HG03521 (cell line): ENCODE data around the gene CENPP.

Source experiments
- ATAC-seq: cut with Tn5 transposase; IDR thresholded peaks from one replicate; pipeline ENCODE4 v1.9.1; 2021; ENCODE audit warnings: mild to moderate bottlenecking, moderate library complexity; ENCODE audit not compliant: unreplicated experiment

CENPP gene

DNA sequence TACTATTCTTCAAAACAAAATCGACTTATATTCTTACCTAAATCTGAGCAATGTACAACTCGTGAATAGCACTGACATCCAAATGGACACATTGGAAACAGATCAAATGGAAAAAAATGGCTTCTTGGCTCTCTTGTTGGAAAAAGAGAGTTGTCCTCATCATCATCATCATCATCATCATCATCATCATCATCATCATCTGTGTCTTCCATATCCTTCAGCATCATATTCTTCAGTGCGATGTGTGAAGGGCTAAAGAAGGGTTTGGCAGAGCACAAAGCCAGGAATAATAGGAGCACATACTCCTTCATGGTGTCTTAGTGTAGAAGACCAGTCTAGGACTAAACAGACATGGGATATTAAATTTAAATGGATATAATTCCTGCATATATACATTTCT lies 148.8 kb downstream of the CENPP start:
- no peak for ATAC-seq

DNA sequence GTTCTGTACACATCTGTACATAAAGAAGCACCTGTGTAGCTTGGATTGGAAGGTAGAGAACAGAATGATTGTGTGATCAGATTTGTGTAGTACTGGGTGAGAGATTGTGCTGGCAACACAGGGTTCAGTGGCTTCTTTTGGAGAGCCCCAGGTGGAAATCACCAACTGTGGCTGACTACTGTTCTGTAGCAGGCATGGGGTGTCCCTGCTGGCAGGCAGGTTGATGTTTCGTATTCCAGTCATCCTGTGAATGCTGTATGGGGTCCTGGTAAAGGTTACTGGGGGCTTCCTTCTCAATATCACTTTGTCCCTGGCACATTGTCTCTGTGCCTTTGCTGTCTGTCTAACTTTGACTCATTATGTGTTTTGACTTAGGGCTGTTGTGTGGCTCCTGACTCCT lies 151.2 kb downstream of the CENPP start:
- no peak for ATAC-seq

DNA sequence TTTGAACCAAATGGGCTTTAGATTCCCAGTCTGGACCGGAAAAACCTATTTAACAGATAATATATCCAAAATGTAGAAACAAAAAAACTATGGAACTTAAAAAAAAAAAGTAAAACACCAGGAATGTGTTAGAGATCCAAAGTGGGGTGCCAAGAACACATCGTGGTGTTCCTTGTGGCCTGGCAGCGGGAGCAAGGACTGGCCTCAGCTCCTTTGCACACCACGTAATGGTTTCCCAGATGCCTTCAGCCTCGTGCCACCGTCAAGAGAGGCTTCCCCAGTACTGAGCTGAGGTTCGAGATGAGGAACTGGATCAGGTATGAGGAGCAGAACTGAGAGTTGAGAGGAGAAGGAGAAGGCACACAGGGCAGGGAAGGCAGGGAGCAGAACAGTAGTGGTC lies 153.0 kb downstream of the CENPP start:
- no peak for ATAC-seq

DNA sequence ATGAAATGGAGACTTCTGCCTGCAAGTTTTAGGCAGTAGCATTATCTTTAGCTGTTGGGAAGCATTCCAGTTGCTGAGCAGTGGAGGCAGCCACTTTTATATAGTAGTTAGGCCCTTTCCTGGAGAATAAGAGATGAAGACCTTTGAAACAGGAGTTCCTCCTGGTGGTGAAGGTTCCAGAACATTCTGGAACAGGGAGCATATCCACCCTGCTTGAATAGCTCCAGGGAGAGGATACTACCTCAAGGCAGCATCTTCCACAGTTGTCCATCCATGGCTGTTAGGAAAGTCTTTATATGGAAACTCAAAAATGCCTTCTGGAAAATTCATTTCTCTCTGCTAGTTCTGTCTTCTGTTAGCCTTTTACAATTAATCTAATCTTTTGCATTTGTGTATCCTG lies 153.6 kb downstream of the CENPP start:
- ATAC-seq, result no peak

DNA sequence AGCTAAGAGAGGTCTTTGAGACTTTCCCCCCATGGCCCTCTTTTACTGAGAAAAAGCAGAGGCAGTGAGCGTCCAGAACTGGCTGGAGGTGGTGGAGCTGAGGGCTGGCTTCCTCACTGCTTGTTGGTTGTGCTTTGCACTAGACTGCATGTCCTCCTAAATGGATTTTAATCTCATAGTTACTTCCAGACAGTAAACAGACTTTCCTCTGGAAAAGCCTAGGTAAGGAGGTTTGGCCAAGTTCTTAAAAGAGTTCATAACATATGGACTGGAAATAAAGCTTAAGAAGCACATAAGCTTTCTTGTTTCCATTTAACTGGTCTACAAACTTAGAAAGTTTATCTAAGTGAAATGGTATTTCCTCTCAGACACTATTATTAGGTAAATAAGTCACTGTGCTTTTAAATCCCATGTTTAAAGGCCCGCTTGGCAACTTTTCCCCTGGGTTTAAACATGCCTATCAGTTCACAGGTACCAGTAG lies 154.6 kb downstream of the CENPP start:
- ATAC-seq, result no peak

- ATAC-seq, result no peak
These were observed 155.4 kb downstream of the CENPP start for GRCh38 chr9:92480986-92481633.

- ATAC-seq, result no peak
These were observed 156.6 kb downstream of the CENPP start, which contains the start of gene ASPN for GRCh38 chr9:92482329-92482728. ASPN (minus strand) TSS chr9:92482506.

GRCh38 chr9:92482805-92483204 lies 157.1 kb downstream of the CENPP start:
- ATAC-seq, result no peak

DNA sequence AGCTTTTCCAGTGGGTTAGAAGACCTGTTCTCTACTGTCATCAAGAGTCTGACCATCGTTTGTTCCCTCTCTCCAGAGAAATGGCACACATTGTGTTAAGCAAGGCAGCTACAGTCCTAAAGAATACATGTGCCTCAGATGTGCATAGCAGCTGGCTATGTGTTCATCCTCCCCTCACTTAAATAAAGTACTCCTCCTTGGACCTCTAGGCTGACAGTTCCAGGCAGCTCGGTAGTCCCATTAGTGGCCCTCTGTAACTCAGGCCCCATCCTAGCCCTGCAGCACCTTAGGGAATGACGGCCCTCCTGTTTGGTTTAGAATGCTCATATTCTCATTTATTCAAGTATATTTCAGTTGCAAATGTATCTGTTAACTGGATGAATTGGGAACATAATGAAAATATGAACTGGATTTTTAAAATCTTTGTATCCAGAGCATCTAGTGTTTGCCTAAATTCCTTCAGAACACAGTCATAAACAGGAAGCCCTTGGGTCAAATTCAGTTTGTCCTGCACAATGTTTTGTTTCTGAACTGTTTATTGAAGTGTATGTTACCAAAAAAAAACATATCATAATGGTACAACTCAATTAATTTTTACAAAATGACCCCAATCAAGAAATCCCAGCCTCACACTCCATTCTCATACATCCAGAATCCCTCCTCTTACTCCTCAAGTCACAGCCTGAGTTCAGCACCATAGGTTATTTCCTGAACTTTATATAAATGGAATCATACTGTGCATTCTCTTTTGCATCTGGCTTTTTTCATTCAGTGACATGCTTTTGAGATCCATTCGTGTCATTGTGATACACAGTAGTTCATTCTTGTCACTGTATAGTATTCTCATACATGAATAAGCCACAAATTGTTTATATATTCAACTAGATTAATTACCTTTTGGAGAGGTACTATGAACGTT lies 158.1 kb downstream of the CENPP start:
- ATAC-seq, result no peak

GRCh38 chr9:92484563-92484962 lies 158.8 kb downstream of the CENPP start:
- no peak for ATAC-seq

GRCh38 chr9:92486371-92486770 lies 160.6 kb downstream of the CENPP start:
- no peak for ATAC-seq

- no peak for ATAC-seq
These were observed 163.2 kb downstream of the CENPP start for GRCh38 chr9:92488681-92489550.

DNA sequence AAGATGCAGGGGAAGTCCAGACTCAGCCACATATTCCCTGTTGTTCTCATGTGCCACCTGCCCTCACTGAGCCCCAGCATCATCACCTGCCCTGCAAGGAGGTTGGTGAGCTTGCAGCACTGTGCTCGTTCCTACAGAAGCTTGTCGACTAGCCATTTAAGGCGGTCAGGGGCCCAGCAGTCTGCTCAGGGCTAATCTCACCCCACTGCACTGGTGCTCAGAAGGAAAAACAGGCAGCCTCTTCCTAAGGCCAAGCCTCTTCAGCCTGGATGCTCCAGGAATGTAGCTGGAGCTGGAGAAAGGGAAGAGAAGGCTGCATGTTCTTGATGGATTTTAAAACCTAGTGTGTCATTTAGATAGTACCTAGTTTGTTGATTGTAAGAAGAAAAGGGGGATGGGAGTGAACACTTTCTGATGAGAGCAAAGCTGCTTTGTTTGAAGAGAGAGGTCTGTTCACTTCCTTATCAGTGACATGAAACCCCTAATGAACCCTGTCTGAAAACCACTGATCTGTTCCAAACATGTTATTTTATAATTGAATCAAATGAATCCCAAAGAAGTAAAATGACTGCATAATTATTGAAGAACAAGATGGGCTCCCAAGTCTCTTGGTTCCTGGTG lies 167.1 kb downstream of the CENPP start:
- ATAC-seq, result no peak

DNA sequence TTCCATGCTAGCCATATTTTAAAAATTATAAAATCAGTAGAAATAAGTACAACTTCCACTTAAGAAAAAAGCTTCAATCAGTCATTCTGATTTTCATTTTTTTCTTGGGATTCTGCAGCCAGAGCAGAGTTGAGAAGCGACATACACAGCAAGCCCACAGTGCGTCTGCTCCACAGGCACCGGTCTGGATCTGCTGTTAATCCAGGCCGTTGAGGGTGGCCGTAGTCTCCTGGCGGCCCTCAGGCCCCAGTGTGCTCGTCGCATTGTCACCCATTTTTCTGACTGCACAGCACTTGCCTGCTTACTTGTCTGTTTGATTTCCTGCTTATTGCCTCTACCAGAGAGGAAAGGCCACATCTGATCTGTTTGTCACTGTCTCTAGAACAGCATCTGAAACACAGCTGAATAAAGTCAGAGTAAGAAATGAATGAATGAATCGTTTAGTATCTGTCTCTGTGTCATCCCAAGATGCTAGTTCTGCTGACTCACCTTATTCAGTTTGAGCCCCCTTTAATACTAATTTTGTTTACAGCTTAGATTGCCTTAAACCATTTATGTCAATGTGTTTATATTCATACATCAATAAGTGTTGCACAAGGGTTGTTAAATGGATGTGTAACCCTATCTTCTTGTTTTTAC lies 168.1 kb downstream of the CENPP start:
- ATAC-seq, result no peak

- no peak for ATAC-seq
These were observed 169.1 kb downstream of the CENPP start for GRCh38 chr9:92494856-92495255.

DNA sequence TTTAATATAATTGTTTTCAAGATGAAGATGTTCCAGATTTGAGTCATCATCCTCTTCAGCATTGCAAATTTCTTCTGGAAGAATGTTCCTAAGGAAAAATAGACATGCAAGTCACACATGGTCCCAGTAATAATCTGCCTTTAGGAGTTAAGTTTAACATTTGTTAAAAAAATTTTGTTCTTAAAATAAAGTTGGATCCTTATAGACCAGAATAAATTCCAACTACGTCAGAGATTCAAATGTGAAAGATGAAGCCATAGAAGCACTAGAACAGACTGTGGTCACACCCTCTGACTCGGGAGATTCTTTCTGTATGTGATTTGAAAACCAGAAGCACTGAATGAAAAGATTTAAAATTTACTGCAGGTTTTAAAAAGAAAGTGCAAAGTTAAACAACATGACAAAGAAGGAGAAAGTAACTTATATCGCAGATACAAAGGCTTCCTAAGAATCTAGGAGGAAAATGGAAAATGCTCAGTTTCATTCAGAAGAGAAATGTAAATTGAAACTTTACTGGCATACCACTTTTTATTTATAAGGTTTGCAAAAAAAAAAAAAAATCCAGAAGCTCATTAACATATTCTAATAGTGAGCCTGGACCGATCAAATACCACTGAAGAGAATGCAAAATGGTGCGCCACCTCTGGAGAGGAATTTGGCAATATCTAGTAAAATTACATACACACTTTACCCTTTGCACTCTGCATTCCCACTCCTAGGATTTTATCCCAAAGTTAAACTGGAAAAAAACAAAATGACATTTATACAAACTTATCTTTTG lies 170.8 kb downstream of the CENPP start:
- ATAC-seq, result no peak

- ATAC-seq, result no peak
These were observed 173.9 kb downstream of the CENPP start for GRCh38 chr9:92499701-92500100.

- ATAC-seq, result no peak
These were observed 175.0 kb downstream of the CENPP start for GRCh38 chr9:92500725-92501124.

DNA sequence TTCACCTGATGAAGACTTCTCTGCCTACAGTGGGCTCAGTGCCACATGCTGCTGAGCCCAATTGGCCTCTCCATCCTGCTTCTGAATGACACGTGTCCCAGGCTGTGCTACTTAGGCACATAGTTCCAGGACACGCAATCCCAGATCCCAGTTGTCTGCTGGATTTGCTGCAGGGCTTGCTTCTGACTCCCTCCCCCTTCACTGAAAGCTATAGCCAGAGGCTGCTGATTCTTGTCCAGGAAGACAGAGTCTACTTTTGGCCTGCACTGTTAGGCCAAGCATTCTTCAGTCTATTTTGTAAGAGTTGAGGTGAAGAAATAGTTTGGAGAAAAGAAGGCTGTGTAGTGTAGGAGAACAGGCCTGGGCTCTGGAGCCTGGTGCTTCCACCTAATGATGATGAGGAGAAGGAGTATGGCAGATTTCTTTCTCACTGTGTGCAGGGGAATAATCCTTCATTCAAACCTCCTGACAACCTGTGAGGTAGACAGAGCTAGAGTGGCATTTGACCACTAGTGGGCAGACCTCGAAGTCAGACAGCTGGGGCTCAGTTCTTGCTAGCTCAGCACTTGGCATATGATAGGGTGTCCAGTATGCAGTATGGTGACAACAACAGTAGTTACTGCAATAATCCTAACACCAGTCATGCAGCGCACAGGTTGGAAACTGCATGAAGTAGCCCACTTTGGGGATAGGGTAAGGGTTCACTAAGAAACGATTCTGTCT lies 176.1 kb downstream of the CENPP start:
- ATAC-seq, result no peak
